A549 (cell line): Measurements from ENCODE around the gene CCDC85C. TPM values are rescaled to one million over a fixed set of nuclear protein-coding genes. Genes with fewer than 3 reads are reported as not detected.

Experiments
- ATAC-seq, 2 experiments: fragments of 200-7000 bp in 1 of 2; fragments of >200 bp in 1 of 2; cut with Nextera tagmentation in 1 of 2; cut with Tn5 transposase in 1 of 2; 3 replicates each; pipeline versions ENCODE4 v1.8.0 to v1.9.1; 2018 to 2020; ENCODE audit warnings: mild to moderate bottlenecking in 1 of 2, moderate library complexity in 1 of 2
- CTCF ChIA-PET: fragments of 300-600 bp; sonication (Branson Sonifier 250); formaldehyde crosslinking; extraction: SDS; loops from one replicate; lab custom pipeline; 2021; ENCODE audit warnings: antibody characterized with exemption, inconsistent platforms; lab: Yijun Ruan, JAX
- POLR2A ChIA-PET: fragments of 350-600 bp; formaldehyde crosslinking; extraction: SDS; loops from one replicate; lab custom pipeline; 2021; ENCODE audit warnings: antibody characterized with exemption, inconsistent platforms; lab: Yijun Ruan, JAX
- DNase-seq, 2 experiments: peaks; one replicate each; pipeline versions ENCODE4 v3.0.0 to v3.0.0-alpha.2; 2011 to 2016; ENCODE audit warnings: low read depth in 1 of 2, low spot score in 1 of 2
- FAIRE-seq: peaks from 2 replicates; lab custom pipeline; 2011; peaks lifted over from hg19 to GRCh38; lab: Jason Lieb, UNC
- H3K27ac ChIP-seq, 2 experiments: fragments of >200 bp; sonication (Bioruptor Twin); formaldehyde crosslinking; 3 replicates each; pipeline ENCODE4 v1.5.1; 2016 to 2017
- H3K4me1 ChIP-seq: fragments of >200 bp; sonication (Bioruptor Twin); formaldehyde crosslinking; 3 replicates; pipeline ENCODE4 v1.6.1; 2016
- H3K4me2 ChIP-seq: fragments of >200 bp; sonication (Bioruptor Twin); formaldehyde crosslinking; 3 replicates; pipeline ENCODE4 v1.6.1; 2016
- H3K4me3 ChIP-seq: fragments of >200 bp; sonication (Bioruptor Twin); formaldehyde crosslinking; 3 replicates; pipeline ENCODE4 v1.5.1; 2016
- H3K9me3 ChIP-seq: fragments of >200 bp; sonication (Bioruptor Twin); formaldehyde crosslinking; 3 replicates; pipeline ENCODE4 v1.6.1; 2016
- BCL3 ChIP-seq: fragments of >200 bp; sonication (Bioruptor Twin); formaldehyde crosslinking; IDR thresholded peaks from 3 replicates; pipeline ENCODE4 v1.6.1; 2016
- BHLHE40 ChIP-seq: IDR thresholded peaks from 2 replicates; pipeline ENCODE4 v1.6.1; 2012; ENCODE audit warnings: low read depth, low read length, inconsistent platforms
- CBX2 ChIP-seq: fragments of 200-600 bp; sonication (generic); IDR thresholded peaks from 2 replicates; pipeline ENCODE4 v1.6.1; 2016; ENCODE audit warnings: low read depth, mild to moderate bottlenecking, borderline replicate concordance
- E2F6 ChIP-seq: IDR thresholded peaks from 2 replicates; pipeline ENCODE4 v1.6.1; 2012; ENCODE audit warnings: low read depth, borderline replicate concordance
- EHF ChIP-seq: fragments of 250-450 bp; sonication (Bioruptor Pico); IDR thresholded peaks from 2 replicates; pipeline ENCODE4 v1.5.0; 2020; ENCODE audit warnings: mild to moderate bottlenecking
- EP300 ChIP-seq, 2 experiments: fragments of >200 bp; sonication (Bioruptor Twin); formaldehyde crosslinking; IDR thresholded peaks; 2 replicates in 1 of 2; 3 replicates in 1 of 2; pipeline ENCODE4 v1.6.1; 2016 to 2017
- FOXS1 ChIP-seq: fragments of 250-450 bp; sonication (Bioruptor Pico); IDR thresholded peaks from 2 replicates; pipeline ENCODE4 v1.5.0; 2020; ENCODE audit warnings: mild to moderate bottlenecking, moderate library complexity
- GATA3 ChIP-seq: IDR thresholded peaks from 2 replicates; pipeline ENCODE4 v1.6.1; 2012; ENCODE audit warnings: borderline replicate concordance
- HES2 ChIP-seq: fragments of >200 bp; sonication (Bioruptor Twin); formaldehyde crosslinking; IDR thresholded peaks from 2 replicates; pipeline ENCODE4 v1.6.1; 2016
- HEYL ChIP-seq: fragments of 250-450 bp; sonication (Bioruptor Pico); IDR thresholded peaks from 2 replicates; pipeline ENCODE4 v1.8.0; 2021; ENCODE audit warnings: mild to moderate bottlenecking, moderate library complexity
- HOXA7 ChIP-seq: fragments of 250-450 bp; sonication (Bioruptor Pico); IDR thresholded peaks from 2 replicates; pipeline ENCODE4 v1.5.0; 2020; ENCODE audit warnings: mild to moderate bottlenecking, moderate library complexity
- HOXB13 ChIP-seq: fragments of 250-450 bp; sonication (Bioruptor Pico); IDR thresholded peaks from 2 replicates; pipeline ENCODE4 v1.5.0; 2020; ENCODE audit warnings: low read depth, mild to moderate bottlenecking, moderate library complexity
- JUNB ChIP-seq: fragments of >200 bp; sonication (Bioruptor Twin); formaldehyde crosslinking; IDR thresholded peaks from 2 replicates; pipeline ENCODE4 v1.6.1; 2016
- MAX ChIP-seq: IDR thresholded peaks from 2 replicates; pipeline ENCODE4 v1.6.1; 2012
- MYC ChIP-seq: IDR thresholded peaks from 2 replicates; pipeline ENCODE4 v1.6.1; 2012; ENCODE audit warnings: mild to moderate bottlenecking, inconsistent platforms, low read length, improper control_type of control experiment, borderline replicate concordance
- NPAS2 ChIP-seq: fragments of 250-450 bp; sonication (Bioruptor Pico); IDR thresholded peaks from 2 replicates; pipeline ENCODE4 v1.8.0; 2022; ENCODE audit warnings: mild to moderate bottlenecking, moderate library complexity, borderline replicate concordance
- PHF8 ChIP-seq: fragments of 200-600 bp; sonication (generic); IDR thresholded peaks from 2 replicates; pipeline ENCODE4 v1.6.1; 2016; ENCODE audit warnings: low read depth, mild to moderate bottlenecking, antibody characterized with exemption, moderate library complexity, borderline replicate concordance
- POLR2A ChIP-seq: IDR thresholded peaks from 2 replicates; pipeline ENCODE4 v1.6.1; 2012; ENCODE audit warnings: mild to moderate bottlenecking, low read length
- RARB ChIP-seq: fragments of 250-450 bp; sonication (Bioruptor Pico); IDR thresholded peaks from 2 replicates; pipeline ENCODE4 v1.8.0; 2021; ENCODE audit warnings: mild to moderate bottlenecking, moderate library complexity
- REST ChIP-seq: fragments of 200-600 bp; sonication (generic); IDR thresholded peaks from 2 replicates; pipeline ENCODE4 v1.6.1; 2016; ENCODE audit warnings: antibody characterized with exemption, mild to moderate bottlenecking, moderate library complexity
- RNF2 ChIP-seq: fragments of 200-600 bp; sonication (generic); IDR thresholded peaks from 2 replicates; pipeline ENCODE4 v1.6.1; 2016; ENCODE audit warnings: low read depth, mild to moderate bottlenecking, antibody characterized with exemption, moderate library complexity, borderline replicate concordance
- SMC3 ChIP-seq: fragments of >200 bp; sonication (Bioruptor Twin); formaldehyde crosslinking; IDR thresholded peaks from 3 replicates; pipeline ENCODE4 v1.6.1; 2018; ENCODE audit warnings: inconsistent platforms
- TFCP2L1 ChIP-seq: fragments of 250-450 bp; sonication (Bioruptor Pico); IDR thresholded peaks from 2 replicates; pipeline ENCODE4 v1.5.0; 2021; ENCODE audit warnings: mild to moderate bottlenecking
- ZC3H11A ChIP-seq: fragments of 450-650 bp; IDR thresholded peaks from 2 replicates; pipeline ENCODE4 v1.6.1; 2014; ENCODE audit warnings: antibody characterized with exemption, mild to moderate bottlenecking
- ZFP36 ChIP-seq: fragments of 450-650 bp; IDR thresholded peaks from 2 replicates; pipeline ENCODE4 v1.6.1; 2014; ENCODE audit warnings: borderline replicate concordance; ENCODE audit not compliant: partially characterized antibody
- ZNF302 ChIP-seq: fragments of 250-450 bp; sonication (Bioruptor Pico); IDR thresholded peaks from 2 replicates; pipeline ENCODE4 v1.9.0; 2021; ENCODE audit warnings: inconsistent platforms, mild to moderate bottlenecking, moderate library complexity
- WGBS: methylation state at CpG from one replicate; pipeline ENCODE4 v1.1.6; 2017; ENCODE audit errors: missing lambda C conversion rate; 5-methylcytosine and 5-hydroxymethylcytosine counted together
- polyA minus RNA-seq: library from RNA; depleted of rRNA, polyadenylated mRNA; stranded (reverse); fragments of >200 nt; gene quantifications from 2 replicates; pipeline ENCODE4 v1.2.3, GENCODE V29; 2011; rRNA and poly(A)+ RNA removed
- polyA plus RNA-seq, 4 experiments: library from polyadenylated mRNA; depleted of rRNA in 3 of 4; stranded (reverse); fragments of >200 nt; fragmentation: RNase III in 1 of 4; extraction: RNeasy Plus Mini Kit Qiagen cat#74134 plus additional on column Dnase treatment in 1 of 4; gene quantifications; 2 replicates in 3 of 4; 3 replicates in 1 of 4; pipeline ENCODE4 v1.2.3, GENCODE V29; 2011 to 2017

The CCDC85C gene
- 10.5 and 11.4 TPM in 2 replicates for polyA plus RNA-seq (2011; rRNA removed)
- 21.9 and 32.2 TPM in 2 replicates for polyA plus RNA-seq (2012; cell fraction: cytosol; rRNA removed)
- 39.4 and 46.8 TPM in 2 replicates for polyA plus RNA-seq (2012; cell fraction: nucleus; rRNA removed)
- polyA plus RNA-seq (2017; fragmentation: RNase III; extraction: RNeasy Plus Mini Kit Qiagen cat#74134 plus additional on column Dnase treatment): 29.0 to 38.0 TPM (median 31.4 TPM) in 3 replicates
- polyA minus RNA-seq: 15.0 and 21.7 TPM in 2 replicates

- ChIA-PET POLR2A (interaction anchor here (0.8 to 3.7 kb wide), 6 partner anchors 24 to 123 kb away, joined by 3 to 25 read pairs (median 4); partner anchors contain the start of genes CCNK and SETD3), CTCF (interaction anchor here (0.7 to 11.6 kb wide), 17 partner anchors 9 to 279 kb away, joined by 3 to 96 read pairs (median 5); no protein-coding TSS in a partner anchor)
- DNase-seq: peak in 1 of 2 experiments; percentile 69
- Histone ChIP-seq H3K9me3 (no peaks in the 10 kb centered on the region), H3K4me3 (peak within 1 kb of the TSS; percentile 81), H3K4me2 (peak within 1 kb of the TSS; percentile 95), H3K4me1 (peaks cover 50% of the 10 kb centered on the region), H3K27ac (peak within 1 kb of the TSS; percentile 87 to 99)
- TF ChIP-seq BCL3: 0 out of 3 replicates have a peak, but pooled peaks have one; percentile 15
- no peak for TF ChIP-seq HOXA7 (CRISPR knock-in tag)
- TF ChIP-seq ZNF302 (CRISPR knock-in tag): no peak
- TF ChIP-seq PHF8: 0 out of 2 replicates have a peak, but pooled peaks have one; percentile 29
- TF ChIP-seq E2F6: peak; percentile 91
- TF ChIP-seq EHF (CRISPR knock-in tag): no peak
- TF ChIP-seq MAX: peak; percentile 93
- peak; percentile 37 for TF ChIP-seq POLR2A
- TF ChIP-seq RNF2: 0 out of 2 replicates have a peak, but pooled peaks have one; percentile 40
- TF ChIP-seq HOXB13 (CRISPR knock-in tag): peak; percentile 66; the same call in 1 of the 2 replicates
- no peak for TF ChIP-seq REST
- TF ChIP-seq BHLHE40: no peak
- no peak for TF ChIP-seq JUNB
- no peak for TF ChIP-seq SMC3
- no peak for TF ChIP-seq HES2
- WGBS: 79% methylated on average over 10 of the region's 128 CpGs
- no peak for FAIRE-seq
- ATAC-seq: peak in 1 of 2 experiments; percentile 27; a peak in 3 of 6 replicates
Measured at GRCh38 chr14:99603471-99604277, at the start of gene CCDC85C. CCDC85C (minus strand) TSS chr14:99604207; CDS start chr14:99603959, 248 bp downstream.

GRCh38 chr14:99651953-99652746 lies 48.1 kb upstream of the CCDC85C start:
- ATAC-seq: no peak
- H3K4me3 ChIP-seq: no peak overlapping the region
- no peak for FAIRE-seq
- no peak for TF ChIP-seq HES2
- no peak for TF ChIP-seq CBX2
- no peak for TF ChIP-seq MYC
- no peak for TF ChIP-seq TFCP2L1 (CRISPR knock-in tag)
- no peak for TF ChIP-seq JUNB
- no peak for TF ChIP-seq HOXA7 (CRISPR knock-in tag)
- TF ChIP-seq NPAS2 (CRISPR knock-in tag): no peak
- no peak for TF ChIP-seq HOXB13 (CRISPR knock-in tag)
- no peak for TF ChIP-seq FOXS1 (CRISPR knock-in tag)
- TF ChIP-seq EP300 (IDR thresholded peaks at IDR 0.05): no peak
- no peak for TF ChIP-seq SMC3
- no peak for TF ChIP-seq GATA3
- no peak for TF ChIP-seq BHLHE40
- no peak for TF ChIP-seq RARB (CRISPR knock-in tag)
- no peak for TF ChIP-seq ZC3H11A
- no peak for TF ChIP-seq ZFP36
- no peak for TF ChIP-seq HEYL (CRISPR knock-in tag)
- CTCF ChIA-PET: interaction anchor here (1.1 kb wide), 1 partner anchor 9 kb away, joined by 3 read pairs; no protein-coding TSS in a partner anchor
- POLR2A ChIA-PET: no interaction called here
- peaks cover 2% of the 10 kb centered on the region; the same call in 1 of the 3 replicates for H3K4me1 ChIP-seq
- H3K4me2 ChIP-seq: no peak overlapping the region
- 87% methylated on average over 21 of the region's 32 CpGs for WGBS
- DNase-seq: no peak
- no peak overlapping the region for H3K27ac ChIP-seq
- no peaks in the 10 kb centered on the region for H3K9me3 ChIP-seq
